ENCODE results near the gene SBNO2. TPM values are rescaled to one million over a fixed set of nuclear protein-coding genes. Genes with fewer than 3 reads are reported as not detected.

SBNO2 gene
- total RNA-seq, 2 donors from 2014 or later: 204 to 205 TPM

DNA sequence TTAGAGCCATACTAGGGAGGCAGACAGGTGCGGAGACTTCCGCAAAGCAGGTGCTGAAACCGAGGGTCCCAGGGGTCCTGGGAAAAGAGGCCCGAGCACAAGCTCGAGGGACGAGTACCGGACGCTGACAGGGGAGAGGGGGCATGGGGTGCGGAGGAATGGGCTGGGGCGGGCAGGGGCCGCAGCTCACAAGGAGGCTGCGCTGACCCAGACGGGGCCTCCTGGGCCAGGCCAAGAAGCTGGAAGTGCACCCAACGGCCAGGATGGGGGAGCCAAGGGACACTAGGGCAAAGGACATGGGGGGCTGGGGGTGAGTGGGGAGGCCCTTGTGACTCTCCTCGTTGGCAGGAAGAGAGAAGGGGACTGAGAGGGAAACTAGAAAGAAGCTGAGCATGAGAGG lies 80.7 kb downstream of the SBNO2 start:
- peak overlapping the region; percentile 74 to 88 for H3K27ac Mint-ChIP-seq
- no peaks in the 10 kb centered on the region for H3K9me3 Mint-ChIP-seq
- no peaks in the 10 kb centered on the region for H3K27me3 Mint-ChIP-seq
- peak overlapping the region; percentile 87 for H3K4me3 Mint-ChIP-seq
- ATAC-seq (no peak), DNase-seq (ENCODE audit: low spot score) (no peak)
- H3K36me3 Mint-ChIP-seq: no peaks in the 10 kb centered on the region
- H3K4me1 Mint-ChIP-seq (ENCODE audit: low read depth in 2 of 2): peaks cover 16 to 34% of the 10 kb centered on the region in 2 donors

DNA sequence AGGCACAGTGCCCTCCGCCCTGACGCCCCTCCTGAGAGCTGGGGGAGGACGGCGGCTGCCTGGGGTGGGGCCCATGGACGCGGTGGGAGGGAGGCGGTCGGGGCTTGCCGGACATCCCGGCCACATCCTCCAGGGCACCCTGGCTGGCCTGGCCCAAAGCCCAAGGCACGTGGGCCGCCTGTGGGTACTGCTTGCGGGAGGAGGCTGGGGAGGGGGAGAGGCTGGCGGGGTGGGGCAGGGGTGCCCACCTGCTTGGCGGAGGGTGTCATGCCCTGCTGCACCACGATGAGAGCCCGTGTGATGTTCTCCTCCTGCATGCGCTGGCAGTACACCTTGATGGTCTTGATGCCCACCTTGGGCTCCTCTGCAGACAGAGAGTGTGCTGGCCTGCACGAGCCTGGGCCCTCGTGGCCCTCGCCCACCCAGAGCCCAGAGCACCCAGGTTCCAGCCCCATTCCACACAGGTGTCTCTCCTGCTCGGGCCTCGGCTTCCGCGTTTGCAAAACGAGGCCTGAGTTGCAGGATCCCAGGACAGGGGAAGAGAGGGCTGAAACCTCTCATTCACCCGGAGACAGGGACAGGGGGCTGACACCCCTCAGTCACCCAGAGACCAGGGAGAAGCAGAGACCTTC lies 82.4 kb downstream of the SBNO2 start:
- H3K4me1 Mint-ChIP-seq (ENCODE audit: low read depth in 2 of 2): peaks cover 21 to 36% of the 10 kb centered on the region in 2 donors

DNA sequence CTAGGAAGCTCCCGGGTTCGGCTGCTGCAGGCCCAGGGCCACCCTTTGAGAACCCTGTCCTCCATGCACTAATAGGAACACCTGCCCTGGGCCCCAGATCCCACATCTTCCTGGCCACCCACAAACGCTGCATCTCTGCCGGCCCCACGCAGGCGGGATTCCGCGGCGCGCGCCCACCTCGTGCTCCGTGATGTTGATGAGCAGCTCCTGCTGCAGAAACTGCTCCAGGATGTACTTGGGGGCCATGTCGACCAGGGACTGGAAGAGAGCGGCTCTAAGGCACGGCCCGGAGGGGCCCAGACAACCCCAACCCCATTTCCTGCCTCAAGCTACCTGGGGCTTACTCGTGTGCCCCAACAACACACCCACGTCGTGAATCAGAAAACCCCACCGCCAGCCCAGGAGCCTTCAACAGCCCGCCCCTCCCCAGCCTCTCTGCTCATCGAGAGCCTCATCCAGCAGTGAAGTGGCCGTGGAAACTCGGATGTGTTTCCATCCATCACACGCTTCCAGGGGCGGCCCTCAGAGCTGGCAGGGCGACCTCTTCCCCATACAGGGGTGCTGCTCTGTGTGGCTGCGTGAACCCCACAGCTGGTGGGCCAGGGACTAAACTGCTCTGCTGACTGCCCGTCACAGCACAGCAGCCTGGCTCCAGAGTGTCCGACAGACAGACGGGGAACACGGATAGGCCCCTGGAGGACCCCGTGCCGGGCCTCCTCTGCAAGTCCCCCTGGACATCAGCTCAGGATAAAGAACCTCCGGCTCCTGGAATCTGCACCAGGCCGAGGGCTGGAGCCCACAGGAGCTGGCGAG lies 83.1 kb downstream of the SBNO2 start:
- Mint-ChIP-seq H3K27ac (no peak overlapping the region), H3K9me3 (no peaks in the 10 kb centered on the region), H3K36me3 (no peaks in the 10 kb centered on the region), H3K4me1 (ENCODE audit: low read depth in 2 of 2) (peaks cover 20 to 32% of the 10 kb centered on the region in 2 donors), H3K4me3 (no peak overlapping the region), H3K27me3 (no peaks in the 10 kb centered on the region)
- no peak for DNase-seq (ENCODE audit: low spot score)
- ATAC-seq: no peak

More for the DNA sequence above, 82.4 kb downstream of the SBNO2 start:
- Mint-ChIP-seq H3K27me3 (no peaks in the 10 kb centered on the region), H3K9me3 (no peaks in the 10 kb centered on the region), H3K27ac (peak overlapping the region in 1 of 2 donors; percentile 88), H3K36me3 (no peaks in the 10 kb centered on the region), H3K4me3 (no peak overlapping the region)
- ATAC-seq (no peak), DNase-seq (ENCODE audit: low spot score) (no peak)

DNA sequence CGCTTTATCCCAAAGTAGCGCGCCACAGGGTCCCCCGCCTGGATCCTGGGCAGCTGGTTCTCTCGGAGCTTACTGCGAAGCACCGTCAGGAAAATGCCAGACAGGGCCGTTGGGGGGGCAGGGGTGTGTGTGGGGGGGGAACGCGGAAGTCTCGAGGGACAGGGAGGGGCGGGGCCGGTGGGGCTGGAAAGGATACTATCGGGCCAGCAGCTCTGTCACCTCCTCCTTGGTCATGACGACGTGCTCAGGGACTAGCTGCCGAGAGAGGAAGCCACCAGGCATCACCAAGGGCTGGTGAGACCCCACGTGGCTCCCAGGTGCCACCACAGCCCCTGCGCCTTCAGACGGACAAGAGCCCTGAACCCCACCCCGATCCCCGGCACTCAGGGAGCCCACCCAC lies 84.2 kb downstream of the SBNO2 start:
- Mint-ChIP-seq H3K9me3 (no peaks in the 10 kb centered on the region), H3K27ac (no peak overlapping the region), H3K27me3 (no peaks in the 10 kb centered on the region), H3K4me1 (ENCODE audit: low read depth in 2 of 2) (peaks cover 19 to 33% of the 10 kb centered on the region in 2 donors), H3K36me3 (no peaks in the 10 kb centered on the region), H3K4me3 (no peak overlapping the region)
- DNase-seq (ENCODE audit: low spot score): no peak
- ATAC-seq: no peak

DNA sequence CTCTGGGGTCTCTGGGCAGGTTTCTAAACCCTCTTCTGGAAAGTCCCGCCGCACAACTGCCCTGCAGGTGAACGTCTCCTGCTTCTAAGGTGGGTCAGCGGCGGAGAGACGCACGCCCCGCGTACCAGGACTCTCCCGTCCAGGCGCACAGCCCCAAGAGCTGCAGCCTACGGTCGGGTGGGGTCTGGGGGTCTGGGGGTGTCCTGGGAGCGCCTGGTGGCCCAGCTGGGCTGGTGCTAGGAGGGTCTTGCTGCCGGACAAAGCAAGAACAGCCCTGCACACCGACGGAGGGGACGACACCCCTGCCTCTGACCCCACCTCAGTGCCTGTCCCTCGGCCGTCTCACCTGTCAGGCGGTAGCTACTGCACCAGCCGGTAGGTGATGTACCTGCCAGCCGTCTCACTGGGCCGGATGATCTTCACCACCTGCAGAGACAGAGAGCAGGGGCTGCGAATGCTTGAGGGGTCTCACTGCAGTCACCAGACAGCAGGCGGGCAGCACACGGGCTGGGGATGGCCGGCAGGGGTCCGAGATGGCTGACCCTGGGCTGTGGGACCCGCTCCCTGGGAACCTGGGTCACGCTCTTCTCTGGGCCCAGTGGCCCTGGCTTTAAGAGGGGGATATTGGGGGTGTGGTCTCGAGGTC lies 84.8 kb downstream of the SBNO2 start:
- Mint-ChIP-seq H3K27ac (peak overlapping the region in 1 of 2 donors; percentile 72), H3K4me1 (ENCODE audit: low read depth in 2 of 2) (peaks cover 22 to 30% of the 10 kb centered on the region in 2 donors), H3K9me3 (no peaks in the 10 kb centered on the region), H3K27me3 (no peaks in the 10 kb centered on the region), H3K4me3 (no peak overlapping the region), H3K36me3 (no peaks in the 10 kb centered on the region)
- DNase-seq (ENCODE audit: low spot score) (no peak), ATAC-seq (no peak)

DNA sequence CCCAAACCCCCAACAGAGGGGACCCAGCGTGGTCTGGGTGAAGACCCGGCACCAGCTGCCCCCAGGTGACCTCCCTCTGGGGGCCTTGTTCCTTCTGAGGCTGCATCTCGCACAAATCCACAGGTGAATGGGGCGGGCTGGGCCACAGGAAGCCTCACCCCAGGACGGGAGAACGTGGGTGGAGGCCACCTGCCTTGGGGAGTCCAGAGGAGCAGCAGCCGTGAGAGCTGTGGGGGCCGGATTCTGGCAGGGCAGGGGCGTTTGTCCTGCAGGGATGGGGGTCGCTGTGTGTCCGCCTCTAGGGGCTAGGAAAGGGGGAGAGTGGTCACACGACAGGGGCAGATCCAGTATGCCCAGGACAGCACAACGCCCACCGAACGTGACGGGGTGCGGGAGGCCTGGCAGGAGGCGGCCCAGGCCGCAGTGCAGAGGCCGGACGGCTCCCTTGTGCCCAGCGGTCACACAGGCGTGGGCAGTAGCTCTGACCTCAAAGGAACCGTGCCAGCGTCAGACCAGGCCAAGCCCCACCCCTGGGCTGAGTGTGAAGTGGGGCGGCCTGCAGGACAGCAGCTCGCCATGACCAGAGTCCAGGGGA lies 85.6 kb downstream of the SBNO2 start:
- Mint-ChIP-seq H3K27ac (peak overlapping the region in 1 of 2 donors; percentile 72), H3K4me3 (no peak overlapping the region), H3K27me3 (no peaks in the 10 kb centered on the region), H3K36me3 (no peaks in the 10 kb centered on the region), H3K4me1 (ENCODE audit: low read depth in 2 of 2) (peaks cover 18 to 24% of the 10 kb centered on the region in 2 donors), H3K9me3 (no peaks in the 10 kb centered on the region)
- ATAC-seq (peak in 1 of 2 donors; percentile 14), DNase-seq (ENCODE audit: low spot score) (no peak)

DNA sequence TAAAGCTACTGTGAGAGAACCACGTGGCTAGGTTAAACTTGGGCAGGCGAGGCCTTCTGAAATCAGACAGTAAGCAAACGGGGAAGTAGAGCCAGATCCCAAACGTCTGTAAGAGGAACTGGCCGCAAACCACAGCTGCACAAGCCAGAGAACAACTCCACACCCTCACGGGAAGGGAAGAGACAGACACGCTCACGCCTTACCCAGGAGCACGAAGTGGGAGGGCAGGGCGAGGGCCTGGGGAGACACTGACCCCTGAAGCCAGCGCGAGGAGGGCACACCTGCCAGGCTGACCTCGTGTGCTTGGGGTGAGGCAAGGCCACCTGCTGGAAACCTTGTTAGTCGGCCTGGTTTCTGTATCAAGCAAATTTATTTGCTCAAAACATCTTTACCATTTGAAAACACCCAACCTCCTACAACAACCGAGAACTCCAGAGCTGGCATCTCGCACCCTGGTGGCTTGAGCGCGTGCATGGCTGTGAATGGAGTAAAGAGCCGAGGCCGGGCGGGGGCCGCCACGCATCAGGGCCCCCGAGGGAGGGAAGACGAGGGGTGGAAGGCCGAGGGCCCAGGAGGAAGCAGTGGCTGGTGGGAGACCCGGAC lies 86.2 kb downstream of the SBNO2 start:
- Mint-ChIP-seq H3K9me3 (no peaks in the 10 kb centered on the region), H3K4me3 (no peak overlapping the region), H3K4me1 (ENCODE audit: low read depth in 2 of 2) (peaks cover 15 to 22% of the 10 kb centered on the region in 2 donors), H3K27ac (peak overlapping the region; percentile 72 to 94), H3K27me3 (no peaks in the 10 kb centered on the region), H3K36me3 (no peaks in the 10 kb centered on the region)
- peak; percentile 26 for ATAC-seq
- DNase-seq (ENCODE audit: low spot score): no peak

DNA sequence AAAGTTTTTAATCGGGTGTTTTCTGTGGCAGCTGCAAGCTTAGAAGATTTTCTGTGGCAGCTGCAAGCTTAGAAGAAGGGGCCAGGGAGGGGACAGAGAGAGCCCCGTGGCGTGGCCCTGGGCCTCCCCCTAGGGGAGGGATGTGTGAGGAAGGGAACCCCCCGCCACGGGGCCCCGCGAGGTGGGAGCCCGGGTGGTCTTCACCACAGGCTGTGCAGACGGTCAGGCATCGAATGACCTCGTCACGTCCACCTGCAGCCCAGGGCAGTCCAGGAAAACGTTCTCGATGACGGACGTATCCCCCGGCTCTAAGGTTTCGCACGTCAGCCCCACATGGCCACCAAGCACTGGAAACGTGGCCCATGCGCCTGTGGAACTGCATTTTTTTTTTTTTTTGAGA lies 87.5 kb downstream of the SBNO2 start:
- Mint-ChIP-seq H3K4me3 (no peak overlapping the region), H3K9me3 (no peaks in the 10 kb centered on the region), H3K36me3 (no peaks in the 10 kb centered on the region), H3K4me1 (ENCODE audit: low read depth in 2 of 2) (peaks cover 15 to 22% of the 10 kb centered on the region in 2 donors), H3K27ac (no peak overlapping the region), H3K27me3 (no peaks in the 10 kb centered on the region)
- ATAC-seq (no peak), DNase-seq (ENCODE audit: low spot score) (no peak)

DNA sequence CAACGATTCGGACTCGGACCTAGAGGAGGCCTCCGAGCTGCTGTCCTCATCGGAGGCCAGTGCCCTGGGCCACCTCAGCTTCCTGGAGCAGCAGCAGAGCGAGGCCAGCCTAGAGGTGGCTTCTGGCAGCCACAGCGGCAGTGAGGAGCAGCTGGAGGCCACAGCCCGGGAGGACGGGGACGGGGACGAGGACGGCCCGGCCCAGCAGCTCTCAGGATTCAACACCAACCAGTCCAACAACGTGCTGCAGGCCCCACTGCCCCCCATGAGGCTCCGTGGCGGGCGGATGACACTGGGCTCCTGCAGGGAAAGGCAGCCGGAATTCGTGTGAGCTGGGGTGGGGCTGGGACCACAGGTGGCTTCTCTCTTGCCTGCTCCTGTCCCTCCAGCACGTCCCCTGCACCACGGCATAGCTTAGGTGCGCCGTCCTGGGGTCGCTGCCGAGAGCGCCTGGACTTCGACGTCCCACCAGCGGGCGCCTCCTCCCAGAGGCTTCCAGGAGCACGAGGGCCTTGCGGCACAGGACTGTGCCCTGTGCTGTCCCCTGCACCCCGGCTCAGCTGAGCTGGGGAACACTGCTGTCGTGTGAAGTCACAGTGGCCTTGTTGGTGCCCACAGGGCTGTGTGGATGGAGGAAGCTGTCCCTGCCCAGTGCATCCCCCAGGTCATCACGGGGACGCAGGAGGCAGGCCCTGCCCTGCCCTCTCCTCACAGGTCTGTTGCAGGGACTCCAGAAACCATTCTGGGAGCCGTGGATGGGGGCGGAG lies 88.2 kb downstream of the SBNO2 start:
- Mint-ChIP-seq H3K4me1 (ENCODE audit: low read depth in 2 of 2) (peaks cover 15 to 22% of the 10 kb centered on the region in 2 donors), H3K27me3 (no peaks in the 10 kb centered on the region), H3K36me3 (no peaks in the 10 kb centered on the region), H3K9me3 (no peaks in the 10 kb centered on the region), H3K27ac (peak overlapping the region; percentile 53 to 70), H3K4me3 (no peak overlapping the region)
- no peak for ATAC-seq
- peak; percentile 56 for DNase-seq (ENCODE audit: low spot score)

DNA sequence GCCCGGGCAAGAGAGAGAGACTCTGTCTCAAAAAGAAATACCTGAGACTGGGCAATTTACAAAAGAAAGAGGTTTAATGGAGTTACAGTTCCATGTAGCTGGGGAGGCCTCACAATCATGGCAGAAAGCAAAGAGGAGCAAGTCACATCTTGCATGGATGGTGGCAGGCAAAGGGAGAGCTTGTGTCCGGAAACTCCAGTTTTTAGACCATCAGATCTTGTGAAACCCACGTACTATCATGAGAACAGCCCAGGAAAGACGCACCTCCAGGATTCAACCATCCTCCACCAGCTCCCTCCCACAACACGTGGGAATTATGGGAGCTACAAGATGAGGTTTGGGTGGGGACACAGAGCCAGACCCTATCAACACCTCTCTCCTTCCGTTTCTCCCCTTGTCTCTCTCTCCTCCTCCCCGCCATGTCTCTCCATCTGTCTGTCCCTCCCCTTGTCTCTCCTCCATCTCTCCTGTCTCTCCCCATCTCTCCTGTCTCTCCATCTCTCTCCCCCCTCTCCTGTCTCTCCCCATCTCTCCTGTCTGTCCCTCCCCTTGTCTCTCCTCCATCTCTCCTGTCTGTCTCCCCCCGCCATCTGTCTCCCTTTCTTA lies 88.9 kb downstream of the SBNO2 start:
- no peaks in the 10 kb centered on the region for H3K36me3 Mint-ChIP-seq
- H3K4me1 Mint-ChIP-seq (ENCODE audit: low read depth in 2 of 2): peaks cover 15 to 22% of the 10 kb centered on the region in 2 donors
- peak overlapping the region; percentile 53 to 70 for H3K27ac Mint-ChIP-seq
- H3K27me3 Mint-ChIP-seq: no peaks in the 10 kb centered on the region
- ATAC-seq: no peak
- no peak overlapping the region for H3K4me3 Mint-ChIP-seq
- no peaks in the 10 kb centered on the region for H3K9me3 Mint-ChIP-seq
- DNase-seq (ENCODE audit: low spot score): no peak

DNA sequence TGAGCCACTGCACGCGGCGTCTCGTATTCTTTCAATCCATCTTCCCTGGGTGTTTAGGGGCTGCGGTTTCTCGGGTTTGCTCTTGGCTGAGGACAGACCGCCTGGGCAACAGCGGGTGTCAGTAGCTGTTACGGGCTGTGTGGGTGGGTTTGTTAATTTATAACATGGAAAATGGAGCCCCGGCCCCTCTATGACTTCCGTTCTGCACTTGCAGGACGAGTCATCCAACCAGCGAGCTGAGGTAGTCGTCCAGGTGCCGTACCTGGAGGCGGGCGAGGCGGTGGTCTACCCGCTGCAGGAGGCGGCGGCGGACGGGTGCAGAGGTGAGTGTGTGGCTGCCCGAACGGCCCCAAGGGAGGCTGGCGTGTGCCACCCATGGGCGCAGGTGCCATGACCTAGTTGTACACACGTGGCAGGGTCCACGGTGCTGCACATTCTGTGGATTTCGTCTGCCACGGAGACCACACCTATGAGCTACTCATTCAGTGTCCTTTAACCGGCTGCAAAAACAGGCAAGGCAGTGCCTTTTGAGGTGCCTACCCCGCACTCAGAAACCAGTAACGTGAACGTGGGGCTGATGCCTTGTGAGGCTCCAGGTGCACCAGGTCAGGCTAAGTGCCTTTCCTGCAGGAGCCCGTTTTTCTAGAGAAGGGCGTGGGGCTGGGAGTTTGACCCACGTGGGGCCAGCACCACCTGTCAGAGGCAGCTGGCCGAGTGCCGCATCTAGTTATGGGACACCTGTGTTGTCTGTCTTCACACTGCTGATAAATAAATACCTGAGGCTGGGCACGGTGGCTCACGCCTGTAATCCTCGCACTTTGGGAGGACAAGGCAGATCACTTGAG lies 89.8 kb downstream of the SBNO2 start:
- no peaks in the 10 kb centered on the region for H3K27me3 Mint-ChIP-seq
- no peak for DNase-seq (ENCODE audit: low spot score)
- H3K27ac Mint-ChIP-seq: peak overlapping the region; percentile 53 to 70
- no peaks in the 10 kb centered on the region for H3K9me3 Mint-ChIP-seq
- no peak overlapping the region for H3K4me3 Mint-ChIP-seq
- peaks cover 15 to 22% of the 10 kb centered on the region in 2 donors for H3K4me1 Mint-ChIP-seq (ENCODE audit: low read depth in 2 of 2)
- no peaks in the 10 kb centered on the region for H3K36me3 Mint-ChIP-seq
- no peak for ATAC-seq

All from natural killer cell treated with Interleukin-12 subunit alpha and Interleukin-12 subunit beta and Interleukin-15 and Interleukin-18, amount 100 ng/mL, for 72 hours (primary cell).